SK-N-SH (cell line): ENCODE measurements around the gene SNX8. TPM values are rescaled to one million over a fixed set of nuclear protein-coding genes. Genes with fewer than 3 reads are reported as not detected.

Experiments used
- CTCF ChIA-PET: fragments of 300-600, 350-600 bp; formaldehyde crosslinking; extraction: SDS; loops from one replicate; lab custom pipeline; 2021; lab: Yijun Ruan, JAX
- POLR2A ChIA-PET: fragments of 350-600 bp; sonication (Branson Sonifier 250); formaldehyde crosslinking; extraction: SDS; loops from one replicate; lab custom pipeline; 2020; ENCODE audit warnings: antibody characterized with exemption, inconsistent platforms; lab: Yijun Ruan, JAX
- DNase-seq: peaks from one replicate; pipeline ENCODE4 v3.0.0; 2012
- H2AFZ ChIP-seq: fragments of 200-600 bp; sonication (generic); 2 replicates; pipeline ENCODE4 v1.8.1; 2016; ENCODE audit warnings: antibody characterized with exemption, mild to moderate bottlenecking, low read depth
- H3F3A ChIP-seq: fragments of 200-600 bp; sonication (generic); replicated peaks from 2 replicates; pipeline ENCODE3; 2016; ENCODE audit warnings: antibody characterized with exemption, mild to moderate bottlenecking; ENCODE audit not compliant: insufficient read depth
- H3K27ac ChIP-seq, 2 experiments: fragments of 200-500 bp in 1 of 2; fragments of 200-600 bp in 1 of 2; sonication (Bioruptor generic) in 1 of 2; sonication (generic), shearing (Covaris generic) in 1 of 2; 2 replicates each; pipeline versions ENCODE4 v1.5.1 to v1.6.1; 2014 to 2016; ENCODE audit warnings: low read depth in 2 of 2, inconsistent platforms in 1 of 2, low read length in 1 of 2, mild to moderate bottlenecking in 1 of 2, mixed read lengths in 1 of 2
- H3K27me3 ChIP-seq: fragments of 200-600 bp; sonication (generic), shearing (Covaris generic); 2 replicates; pipeline ENCODE4 v1.6.1; 2016; ENCODE audit warnings: mixed run types; ENCODE audit not compliant: insufficient read depth
- H3K36me3 ChIP-seq, 2 experiments: fragments of 200-500 bp in 1 of 2; fragments of 200-600 bp in 1 of 2; sonication (Bioruptor generic) in 1 of 2; sonication (generic) in 1 of 2; replicated peaks in 1 of 2; 2 replicates each; pipeline versions ENCODE3 to v1.5.1; 2014 to 2016; ENCODE audit warnings: low read length in 1 of 2, mild to moderate bottlenecking in 1 of 2; ENCODE audit not compliant: insufficient read depth in 2 of 2, control insufficient read depth in 1 of 2
- H3K4me1 ChIP-seq, 2 experiments: fragments of 200-500 bp in 1 of 2; fragments of 200-600 bp in 1 of 2; sonication (Bioruptor generic) in 1 of 2; sonication (generic), shearing (Covaris generic) in 1 of 2; 2 replicates each; pipeline versions ENCODE4 v1.5.1 to v1.6.1; 2014 to 2016; ENCODE audit warnings: low read depth in 1 of 2, low read length in 1 of 2, mixed run types in 1 of 2; ENCODE audit not compliant: insufficient read depth in 2 of 2, control insufficient read depth in 1 of 2
- H3K4me2 ChIP-seq: fragments of 200-600 bp; sonication (generic), shearing (Covaris generic); 2 replicates; pipeline ENCODE4 v1.6.1; 2017; ENCODE audit warnings: mixed run types
- H3K4me3 ChIP-seq, 2 experiments: fragments of 200-500 bp in 1 of 2; fragments of 200-600 bp in 1 of 2; sonication (Bioruptor generic) in 1 of 2; sonication (generic), shearing (Covaris generic) in 1 of 2; 2 replicates each; pipeline versions ENCODE4 v1.5.1 to v1.8.1; 2014 to 2016; ENCODE audit warnings: low read depth in 2 of 2, inconsistent platforms in 1 of 2, low read length in 1 of 2, mild to moderate bottlenecking in 1 of 2, mixed read lengths in 1 of 2, moderate library complexity in 1 of 2
- H3K79me2 ChIP-seq: fragments of 200-600 bp; sonication (generic); 2 replicates; pipeline ENCODE4 v1.8.1; 2017; ENCODE audit warnings: mild to moderate bottlenecking; ENCODE audit not compliant: insufficient read depth
- H3K9ac ChIP-seq: fragments of 200-600 bp; sonication (generic); 2 replicates; pipeline ENCODE4 v1.6.1; 2017; ENCODE audit warnings: mixed run types
- H3K9me2 ChIP-seq: fragments of 200-600 bp; sonication (generic); 2 replicates; pipeline ENCODE4 v1.6.1; 2017; ENCODE audit warnings: mixed run types
- H3K9me3 ChIP-seq: fragments of 200-600 bp; sonication (generic); 2 replicates; pipeline ENCODE4 v1.6.1; 2017; ENCODE audit warnings: mixed run types, mild to moderate bottlenecking, moderate library complexity
- H4K20me1 ChIP-seq: fragments of 200-600 bp; sonication (generic); 2 replicates; pipeline ENCODE4 v1.6.1; 2017; ENCODE audit warnings: mild to moderate bottlenecking, mixed run types; ENCODE audit not compliant: insufficient read depth
- CHD2 ChIP-seq: fragments of 150-350 bp; IDR thresholded peaks from 2 replicates; pipeline ENCODE4 v1.6.1; 2018; ENCODE audit warnings: low read length; ENCODE audit not compliant: partially characterized antibody
- EP300 ChIP-seq, 2 experiments: IDR thresholded peaks; 2 replicates each; pipeline versions ENCODE4 v1.4.0 to v1.6.1; 2012; ENCODE audit warnings: borderline replicate concordance in 1 of 2, low read depth in 1 of 2, low read length in 1 of 2
- FOSL2 ChIP-seq: IDR thresholded peaks from 2 replicates; pipeline ENCODE4 v1.4.0; 2012; ENCODE audit warnings: low read depth, mild to moderate bottlenecking, moderate library complexity, borderline replicate concordance
- FOXM1 ChIP-seq: IDR thresholded peaks from 2 replicates; pipeline ENCODE4 v1.4.0; 2012; ENCODE audit warnings: low read depth, mild to moderate bottlenecking
- GABPA ChIP-seq: IDR thresholded peaks from 2 replicates; pipeline ENCODE4 v1.4.0; 2012; ENCODE audit warnings: low read depth, mild to moderate bottlenecking
- GATA2 ChIP-seq: sonication (generic); formaldehyde crosslinking; IDR thresholded peaks from 2 replicates; pipeline ENCODE4 v1.5.0; 2020; ENCODE audit warnings: mild to moderate bottlenecking, missing genetic modification reagents
- IRF3 ChIP-seq: fragments of 150-350 bp; IDR thresholded peaks from 2 replicates; pipeline ENCODE4 v1.6.1; 2016; ENCODE audit warnings: mild to moderate bottlenecking, low read depth, low read length
- MAX ChIP-seq: IDR thresholded peaks from 2 replicates; pipeline ENCODE4 v1.4.0; 2012; ENCODE audit warnings: low read depth
- RAD21 ChIP-seq: IDR thresholded peaks from 2 replicates; pipeline ENCODE4 v1.6.1; 2012; ENCODE audit warnings: mild to moderate bottlenecking, low read length
- RFX5 ChIP-seq: IDR thresholded peaks from 2 replicates; pipeline ENCODE4 v1.6.1; 2012; ENCODE audit warnings: mild to moderate bottlenecking, improper control_type of control experiment, low read length
- RXRA ChIP-seq: IDR thresholded peaks from 2 replicates; pipeline ENCODE4 v1.4.0; 2012; ENCODE audit warnings: low read depth, mild to moderate bottlenecking, borderline replicate concordance
- SIN3A ChIP-seq: IDR thresholded peaks from 2 replicates; pipeline ENCODE4 v1.6.1; 2012; ENCODE audit warnings: low read depth, mild to moderate bottlenecking, low read length, moderate library complexity, borderline replicate concordance
- SMC3 ChIP-seq: IDR thresholded peaks from 2 replicates; pipeline ENCODE4 v1.6.1; 2012; ENCODE audit warnings: low read depth, low read length, improper control_type of control experiment
- TCF12 ChIP-seq: IDR thresholded peaks from 2 replicates; pipeline ENCODE4 v1.4.0; 2012
- TEAD4 ChIP-seq: IDR thresholded peaks from 2 replicates; pipeline ENCODE4 v1.4.0; 2012; ENCODE audit warnings: mild to moderate bottlenecking, borderline replicate concordance; ENCODE audit not compliant: insufficient read depth
- USF1 ChIP-seq: IDR thresholded peaks from 2 replicates; pipeline ENCODE4 v1.4.0; 2012; ENCODE audit warnings: low read depth, borderline replicate concordance
- USF2 ChIP-seq: fragments of 150-350 bp; IDR thresholded peaks from 2 replicates; pipeline ENCODE4 v1.6.1; 2017; ENCODE audit warnings: antibody characterized with exemption, low read length, low read depth, borderline replicate concordance
- ZBTB33 ChIP-seq: IDR thresholded peaks from 2 replicates; pipeline ENCODE4 v1.4.0; 2012; ENCODE audit warnings: low read depth, borderline replicate concordance
- WGBS: methylation state at CpG from one replicate; pipeline ENCODE4 v1.1.6; 2017; ENCODE audit warnings: low lambda C conversion rate; 5-methylcytosine and 5-hydroxymethylcytosine counted together
- polyA plus RNA-seq, 3 experiments: library from polyadenylated mRNA; depleted of rRNA; stranded (reverse); fragments of >200 nt; gene quantifications; 2 replicates each; pipeline ENCODE4 v1.2.3, GENCODE V29; 2012

The SNX8 gene
- polyA plus RNA-seq, 1 of the 3 experiments (the other 2 are of a cell fraction): 20.6 TPM

GRCh38 chr7:2279896-2280295 lies 34.3 kb downstream of the SNX8 start:
- Histone ChIP-seq H3K9ac (no peak overlapping the region), H3K9me2 (no peaks in the 10 kb centered on the region), H3K4me2 (no peak overlapping the region), H4K20me1 (0 out of 2 replicates have a peak, but pooled peaks cover 5% of the 10 kb centered on the region), H2AFZ (no peak overlapping the region), H3K4me1 (peaks cover 0 to 13% of the 10 kb centered on the region in 2 experiments; a peak in 1 of 4 replicates), H3K27me3 (no peaks in the 10 kb centered on the region), H3K4me3 (no peak overlapping the region), H3K27ac (no peak overlapping the region), H3K9me3 (no peaks in the 10 kb centered on the region), H3K79me2 (peaks cover 11% of the 10 kb centered on the region; the same call in 1 of the 2 replicates), H3F3A (no peaks in the 10 kb centered on the region), H3K36me3 (no peaks in the 10 kb centered on the region)
- ChIA-PET CTCF (interaction anchor here (1.2 to 2.0 kb wide), 4 partner anchors 32 to 189 kb away, joined by 3 to 7 read pairs (median 4); no protein-coding TSS in a partner anchor), POLR2A (no interaction called here)
- TF ChIP-seq SIN3A (no peak), CHD2 (no peak), IRF3 (no peak), TEAD4 (no peak), RXRA (no peak), FOXM1 (no peak), GATA2 (CRISPR knock-in tag) (no peak), GABPA (no peak), SMC3 (no peak), EP300 (IDR thresholded peaks at IDR 0.05; ENCODE audit: borderline replicate concordance in 1 of 2, low read depth in 1 of 2, low read length in 1 of 2) (no peak)
- WGBS: 92% methylated on average over 4 of the region's 4 CpGs
- DNase-seq: no peak

GRCh38 chr7:2278026-2278425 lies 36.2 kb downstream of the SNX8 start:
- peaks cover 0 to 4% of the 10 kb centered on the region in 2 experiments for H3K36me3 ChIP-seq
- 96% methylated on average over 11 of the region's 11 CpGs for WGBS
- H4K20me1 ChIP-seq: no peaks in the 10 kb centered on the region
- H3K27ac ChIP-seq: no peak overlapping the region
- H3K4me3 ChIP-seq: no peak overlapping the region
- CTCF ChIA-PET: no interaction called here
- TF ChIP-seq TCF12 (no peak), MAX (no peak), CHD2 (no peak), RAD21 (no peak), RXRA (no peak), RFX5 (no peak), FOSL2 (no peak), EP300 (IDR thresholded peaks at IDR 0.05; ENCODE audit: borderline replicate concordance in 1 of 2, low read depth in 1 of 2, low read length in 1 of 2) (no peak), ZBTB33 (no peak), USF2 (no peak), GABPA (no peak), USF1 (no peak)
- H3K79me2 ChIP-seq: peaks cover 4% of the 10 kb centered on the region; the same call in 1 of the 2 replicates
- H3K4me1 ChIP-seq: peaks cover 0 to 13% of the 10 kb centered on the region in 2 experiments; a peak in 1 of 4 replicates
- no peaks in the 10 kb centered on the region for H3K27me3 ChIP-seq
- no peaks in the 10 kb centered on the region for H3F3A ChIP-seq
- no peaks in the 10 kb centered on the region for H3K9me3 ChIP-seq
- no peak overlapping the region for H3K9ac ChIP-seq
- no peak for DNase-seq
- H2AFZ ChIP-seq: no peak overlapping the region
- no peak overlapping the region for H3K4me2 ChIP-seq
- POLR2A ChIA-PET: no interaction called here
- no peaks in the 10 kb centered on the region for H3K9me2 ChIP-seq
